HG03565 (cell line): ENCODE data around the gene PPP1R14B.

Source experiments
- ATAC-seq: cut with Tn5 transposase; IDR thresholded peaks from one replicate; pipeline ENCODE4 v1.9.1; 2021; ENCODE audit warnings: mild to moderate bottlenecking, moderate library complexity; ENCODE audit not compliant: unreplicated experiment

PPP1R14B gene

GRCh38 chr11:64246871-64247728 is at the start of gene PPP1R14B:
TSS of gene PPP1R14B (minus strand) at chr11:64246943. CDS start at chr11:64246673, 270 bp downstream.
- ATAC-seq: no peak

GRCh38 chr11:64296236-64296635 is 49.5 kb upstream of the PPP1R14B start:
- ATAC-seq: no peak

GRCh38 chr11:64295760-64296159 is 49.0 kb upstream of the PPP1R14B start:
- ATAC-seq: no peak

GRCh38 chr11:64294774-64295173 is 48.0 kb upstream of the PPP1R14B start:
- ATAC-seq: no peak

GRCh38 chr11:64292460-64293254 is 45.9 kb upstream of the PPP1R14B start:
- no peak for ATAC-seq

GRCh38 chr11:64291752-64292459 is 45.2 kb upstream of the PPP1R14B start:
- ATAC-seq: no peak

- no peak for ATAC-seq
These were observed 44.6 kb upstream of the PPP1R14B start, which contains the start of gene KCNK4 for GRCh38 chr11:64291262-64291751. TSS of gene KCNK4 (plus strand) at chr11:64291302. CDS start at chr11:64293019, 1,717 bp downstream.

GRCh38 chr11:64290352-64291261 is 43.9 kb upstream of the PPP1R14B start:
- no peak for ATAC-seq

- ATAC-seq: no peak
These were observed 42.3 kb upstream of the PPP1R14B start for GRCh38 chr11:64289002-64289564.

GRCh38 chr11:64288353-64288750 is 41.6 kb upstream of the PPP1R14B start:
- ATAC-seq: no peak

- ATAC-seq: no peak
These were observed 41.1 kb upstream of the PPP1R14B start for GRCh38 chr11:64287676-64288352.

GRCh38 chr11:64286801-64287159 is 40.0 kb upstream of the PPP1R14B start:
- no peak for ATAC-seq

- ATAC-seq: no peak
These were observed 39.4 kb upstream of the PPP1R14B start for GRCh38 chr11:64285885-64286800.

- ATAC-seq: peak; percentile 48
These were observed 38.5 kb upstream of the PPP1R14B start, which contains the start of gene GPR137 for GRCh38 chr11:64284962-64285884. TSS of gene GPR137 (plus strand) at chr11:64285848. CDS start at chr11:64286525, 677 bp downstream.

GRCh38 chr11:64284048-64284961 is 37.6 kb upstream of the PPP1R14B start, which contains the start of gene BAD:
TSS of gene BAD (minus strand) at chr11:64284665. CDS start at chr11:64284368, 297 bp downstream.
- ATAC-seq: peak; percentile 55

GRCh38 chr11:64283092-64283491 is 36.3 kb upstream of the PPP1R14B start:
- ATAC-seq: no peak
